CD14-positive monocyte (primary cell): Measurements from ENCODE around the gene PARVB. TPM values are rescaled to one million over a fixed set of nuclear protein-coding genes. Genes with fewer than 3 reads are reported as not detected.

Experiments
- DNase-seq, 3 donors: peaks; one replicate each; pipeline ENCODE4 v3.0.0-alpha.2; 2011 to 2022
- H2AFZ ChIP-seq: 2 replicates; pipeline ENCODE4 v1.6.0; 2012; ENCODE audit warnings: mild to moderate bottlenecking, low read depth, low read length, inconsistent platforms; ENCODE audit not compliant: insufficient read depth, poor library complexity, severe bottlenecking
- H3K27ac ChIP-seq, 2 donors: 1 replicate in 1 of 2; 2 replicates in 1 of 2; pipeline ENCODE4 v1.5.1; 2012 to 2013; ENCODE audit warnings: low read length in 2 of 2, control low read depth in 1 of 2, inconsistent platforms in 1 of 2, low read depth in 1 of 2, mild to moderate bottlenecking in 1 of 2
- H3K27me3 ChIP-seq, 2 donors: one replicate each; pipeline versions ENCODE4 v1.6.0 to v1.6.1; 2011 to 2013; ENCODE audit warnings: low read length in 2 of 2; ENCODE audit not compliant: control insufficient read depth in 2 of 2, insufficient read depth in 2 of 2
- H3K36me3 ChIP-seq, 2 donors: replicated peaks in 1 of 2; 1 replicate in 1 of 2; 2 replicates in 1 of 2; pipeline versions ENCODE4 v1.5.1 to v1.6.1; 2012 to 2013; ENCODE audit warnings: low read length in 2 of 2, control low read depth in 1 of 2, inconsistent platforms in 1 of 2, mild to moderate bottlenecking in 1 of 2; ENCODE audit not compliant: insufficient read depth in 2 of 2, control insufficient read depth in 1 of 2
- H3K4me1 ChIP-seq, 2 donors: 1 replicate in 1 of 2; 2 replicates in 1 of 2; pipeline versions ENCODE4 v1.5.1 to v1.6.1; 2012 to 2013; ENCODE audit warnings: low read length in 2 of 2, control low read depth in 1 of 2, inconsistent platforms in 1 of 2, mild to moderate bottlenecking in 1 of 2, moderate library complexity in 1 of 2; ENCODE audit not compliant: insufficient read depth in 2 of 2, control insufficient read depth in 1 of 2
- H3K4me2 ChIP-seq: replicated peaks from 2 replicates; pipeline ENCODE3; 2012; ENCODE audit warnings: low read length, moderate library complexity, mild to moderate bottlenecking; ENCODE audit not compliant: poor library complexity, severe bottlenecking; ENCODE audit errors: extremely low read depth
- H3K4me3 ChIP-seq, 3 experiments: fragments of 200-600 bp in 1 of 3; sonication (generic) in 1 of 3; replicated peaks in 1 of 3; 1 replicate in 2 of 3; 2 replicates in 1 of 3; pipeline ENCODE4 v1.5.1; 2011 to 2013; ENCODE audit warnings: low read length in 3 of 3, mild to moderate bottlenecking in 3 of 3, control low read depth in 2 of 3, low read depth in 2 of 3, inconsistent platforms in 1 of 3, moderate library complexity in 1 of 3
- H3K79me2 ChIP-seq: 2 replicates; pipeline ENCODE4 v1.6.0; 2012; ENCODE audit warnings: mild to moderate bottlenecking, control low read depth, inconsistent platforms, low read length, moderate library complexity; ENCODE audit not compliant: insufficient read depth
- H3K9ac ChIP-seq: 2 replicates; pipeline ENCODE4 v1.6.0; 2017; ENCODE audit warnings: low read length, mild to moderate bottlenecking; ENCODE audit not compliant: insufficient read depth, poor library complexity, severe bottlenecking
- H3K9me3 ChIP-seq, 2 donors: replicated peaks in 1 of 2; 1 replicate in 1 of 2; 2 replicates in 1 of 2; pipeline versions ENCODE4 v1.5.1 to v1.6.1; 2012 to 2013; ENCODE audit warnings: low read length in 2 of 2, control low read depth in 1 of 2; ENCODE audit not compliant: control insufficient read depth in 1 of 2, insufficient read depth in 1 of 2
- H4K20me1 ChIP-seq: 2 replicates; pipeline ENCODE4 v1.6.0; 2012; ENCODE audit warnings: mild to moderate bottlenecking, low read length, control low read depth, moderate library complexity; ENCODE audit not compliant: insufficient read depth
- H3K27ac Mint-ChIP-seq, 7 donors: one replicate each; pipeline ENCODE4 v1.8.0; 2020; ENCODE audit warnings: mild to moderate bottlenecking in 7 of 7, mixed read lengths in 7 of 7, moderate library complexity in 6 of 7, inconsistent platforms in 2 of 7
- H3K27me3 Mint-ChIP-seq, 3 donors: one replicate each; pipeline ENCODE4 v1.8.0; 2021 to 2022; ENCODE audit warnings: low read depth in 3 of 3, mild to moderate bottlenecking in 3 of 3, mixed read lengths in 3 of 3, moderate library complexity in 3 of 3, inconsistent platforms in 1 of 3
- H3K36me3 Mint-ChIP-seq, 2 donors: one replicate each; pipeline ENCODE4 v1.8.0; 2020; ENCODE audit warnings: mixed read lengths in 2 of 2, inconsistent platforms in 1 of 2, mild to moderate bottlenecking in 1 of 2
- H3K4me1 Mint-ChIP-seq: one replicate; pipeline ENCODE4 v1.8.0; 2020; ENCODE audit warnings: mild to moderate bottlenecking, mixed read lengths
- H3K4me3 Mint-ChIP-seq, 2 donors: one replicate each; pipeline ENCODE4 v1.8.0; 2020; ENCODE audit warnings: mild to moderate bottlenecking in 2 of 2, mixed read lengths in 2 of 2, moderate library complexity in 1 of 2
- H3K9me3 Mint-ChIP-seq, 7 donors: one replicate each; pipeline ENCODE4 v1.8.0; 2020 to 2022; ENCODE audit warnings: mixed read lengths in 7 of 7, mild to moderate bottlenecking in 6 of 7, moderate library complexity in 6 of 7, inconsistent platforms in 2 of 7
- WGBS: methylation state at CpG from one replicate; pipeline ENCODE4 v1.1.5; 2013; ENCODE audit warnings: missing lambda C conversion rate; ENCODE audit not compliant: insufficient coverage; 5-methylcytosine and 5-hydroxymethylcytosine counted together
- intact Hi-C, 2 donors: fragments of 100-400 bp; cut with micrococcal nuclease; formaldehyde crosslinking; loops; one replicate each; pipeline versions ENCODE4 v1.15.0 to v1.15.1; 2023
- polyA plus RNA-seq, 3 donors: library from polyadenylated mRNA; depleted of rRNA in 1 of 3; unstranded in 2 of 3; stranded (reverse) in 1 of 3; fragments of 300-500 nt in 2 of 3; fragments of >200 nt in 1 of 3; fragmentation: Illumina TruSeq in 2 of 3; gene quantifications; 1 replicate in 2 of 3; 2 replicates in 1 of 3; pipeline ENCODE4 v1.2.3, GENCODE V29; 2012 to 2021
- TF ChIP-seq, protein P1 (sequence below): fragments of 200-600 bp; IDR thresholded peaks from one replicate; pipeline ENCODE4 v1.8.0; 2022; ENCODE audit warnings: antibody characterized with exemption, mild to moderate bottlenecking

PARVB gene
- polyA plus RNA-seq, 3 donors = 13.4 to 38.5 (median 17.9) TPM

DNA sequence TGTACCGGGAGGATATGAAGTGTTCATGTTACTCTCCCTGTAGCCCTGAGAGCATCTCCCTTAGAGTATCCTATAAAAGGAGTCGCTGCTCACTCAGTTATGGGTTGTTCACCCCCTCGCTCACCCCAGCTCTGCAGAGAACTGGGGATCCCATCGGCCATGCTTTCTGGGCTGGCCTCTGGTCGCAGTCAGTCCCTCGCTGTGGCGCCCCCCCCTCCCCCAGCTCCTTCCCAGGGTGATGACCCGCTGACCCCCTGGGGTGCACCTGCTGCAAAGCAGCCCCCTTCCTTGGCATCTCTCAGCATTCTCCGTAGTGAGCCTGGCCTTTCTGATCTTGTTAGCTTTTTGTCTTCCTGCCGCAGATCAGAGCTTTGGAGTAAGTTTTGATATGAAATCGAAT, 146.4 kb downstream of the PARVB start:
- H4K20me1 ChIP-seq = no peaks in the 10 kb centered on the region
- H3K9ac ChIP-seq = no peak overlapping the region
- H3K36me3 ChIP-seq = peaks cover 0 to 8% of the 10 kb centered on the region in 2 donors
- peaks cover 0 to 2% (median 2%) of the 10 kb centered on the region in 3 donors for H3K27me3 Mint-ChIP-seq
- H3K4me3 ChIP-seq = no peak overlapping the region
- DNase-seq = no peak
- H3K4me2 ChIP-seq = no peak overlapping the region
- peaks cover 14 to 39% of the 10 kb centered on the region in 2 donors for H3K36me3 Mint-ChIP-seq
- H3K9me3 Mint-ChIP-seq = no peaks in the 10 kb centered on the region
- H3K79me2 ChIP-seq = peaks cover 17% of the 10 kb centered on the region
- H3K27me3 ChIP-seq = no peaks in the 10 kb centered on the region
- H3K9me3 ChIP-seq = no peaks in the 10 kb centered on the region
- intact Hi-C loops = loop anchor here in 1 of 2 donors (10.0 kb wide), 1 partner anchor 176 kb away; no protein-coding TSS in a partner anchor
- peaks cover 44 to 46% of the 10 kb centered on the region in 2 donors for H3K4me1 ChIP-seq
- H3K4me3 Mint-ChIP-seq = no peak overlapping the region
- H3K4me1 Mint-ChIP-seq = peaks cover 38% of the 10 kb centered on the region
- TF ChIP-seq, protein P1, sequence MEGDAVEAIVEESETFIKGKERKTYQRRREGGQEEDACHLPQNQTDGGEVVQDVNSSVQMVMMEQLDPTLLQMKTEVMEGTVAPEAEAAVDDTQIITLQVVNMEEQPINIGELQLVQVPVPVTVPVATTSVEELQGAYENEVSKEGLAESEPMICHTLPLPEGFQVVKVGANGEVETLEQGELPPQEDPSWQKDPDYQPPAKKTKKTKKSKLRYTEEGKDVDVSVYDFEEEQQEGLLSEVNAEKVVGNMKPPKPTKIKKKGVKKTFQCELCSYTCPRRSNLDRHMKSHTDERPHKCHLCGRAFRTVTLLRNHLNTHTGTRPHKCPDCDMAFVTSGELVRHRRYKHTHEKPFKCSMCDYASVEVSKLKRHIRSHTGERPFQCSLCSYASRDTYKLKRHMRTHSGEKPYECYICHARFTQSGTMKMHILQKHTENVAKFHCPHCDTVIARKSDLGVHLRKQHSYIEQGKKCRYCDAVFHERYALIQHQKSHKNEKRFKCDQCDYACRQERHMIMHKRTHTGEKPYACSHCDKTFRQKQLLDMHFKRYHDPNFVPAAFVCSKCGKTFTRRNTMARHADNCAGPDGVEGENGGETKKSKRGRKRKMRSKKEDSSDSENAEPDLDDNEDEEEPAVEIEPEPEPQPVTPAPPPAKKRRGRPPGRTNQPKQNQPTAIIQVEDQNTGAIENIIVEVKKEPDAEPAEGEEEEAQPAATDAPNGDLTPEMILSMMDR = no peak
- no peak overlapping the region for H2AFZ ChIP-seq
- WGBS = 86% methylated on average over 6 of the region's 11 CpGs
- H3K27ac ChIP-seq = no peak overlapping the region
- H3K27ac Mint-ChIP-seq = peak overlapping the region in 3 of 7 donors; percentile 70 to 99 (median 98)

DNA sequence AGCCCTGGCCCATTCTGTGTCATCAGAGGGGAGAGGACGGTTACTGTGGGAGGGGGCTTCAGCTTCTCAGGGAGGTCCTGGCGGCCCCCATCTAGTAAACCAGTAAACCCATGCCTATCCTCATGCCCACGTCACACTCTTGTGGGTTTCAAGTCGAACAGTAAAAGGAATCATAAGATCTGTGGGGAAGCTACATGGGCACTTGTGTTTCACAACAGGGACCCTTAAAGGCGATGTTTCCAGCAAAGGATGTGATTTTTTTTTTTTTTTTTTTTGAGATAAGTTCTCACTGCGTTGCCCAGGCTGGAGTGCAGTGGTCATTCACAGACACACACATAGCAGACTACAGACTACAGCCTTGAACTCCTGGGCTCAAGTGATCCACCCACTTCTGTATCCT, 147.5 kb downstream of the PARVB start:
- H3K27me3 ChIP-seq = no peaks in the 10 kb centered on the region
- WGBS = no CpG with 5 or more reads among the region's 6 CpGs
- H3K9ac ChIP-seq = peak overlapping the region; percentile 53
- H3K79me2 ChIP-seq = peaks cover 22% of the 10 kb centered on the region
- Mint-ChIP-seq H3K9me3 (no peaks in the 10 kb centered on the region), H3K4me3 (peak overlapping the region in 1 of 2 donors; percentile 68), H3K27me3 (peaks cover 0 to 2% (median 2%) of the 10 kb centered on the region in 3 donors), H3K4me1 (peaks cover 38% of the 10 kb centered on the region), H3K36me3 (peaks cover 14 to 37% of the 10 kb centered on the region in 2 donors), H3K27ac (peak overlapping the region; percentile 96 to 99 (median 99))
- peak overlapping the region; percentile 87 to 88 for H3K27ac ChIP-seq
- H3K9me3 ChIP-seq = no peaks in the 10 kb centered on the region
- peak overlapping the region; percentile 69 for H3K4me2 ChIP-seq
- H3K4me1 ChIP-seq = peaks cover 44 to 46% of the 10 kb centered on the region in 2 donors
- DNase-seq = peak; percentile 51 to 64 (median 59)
- intact Hi-C loops = loop anchor here in 1 of 2 donors (10.0 kb wide), 1 partner anchor 177 kb away; no protein-coding TSS in a partner anchor
- TF ChIP-seq, protein P1 = no peak
- H4K20me1 ChIP-seq = no peaks in the 10 kb centered on the region
- peak overlapping the region in 1 of 3 experiments; percentile 56 for H3K4me3 ChIP-seq
- peak overlapping the region; percentile 46 for H2AFZ ChIP-seq
- H3K36me3 ChIP-seq = peaks cover 0 to 5% of the 10 kb centered on the region in 2 donors
